ENCODE results near the gene RUNDC1.

Gene RUNDC1

GRCh38 chr17:43014649-43015542, 34.5 kb downstream of the RUNDC1 start:
- no peak for DNase-seq
- in situ Hi-C loops (cut with MboI; ENCODE audit: low pct_unique_long_range_greater_than_20kb, low sequenced_read_pairs): loop anchor here (10.0 to 25.0 kb wide), 2 partner anchors 60 to 347 kb away; no protein-coding TSS in a partner anchor

GRCh38 chr17:43015579-43015978, 35.2 kb downstream of the RUNDC1 start:
- in situ Hi-C loops (cut with MboI; ENCODE audit: low pct_unique_long_range_greater_than_20kb, low sequenced_read_pairs): loop anchor here (10.0 to 25.0 kb wide), 2 partner anchors 61 to 347 kb away; no protein-coding TSS in a partner anchor

GRCh38 chr17:43016216-43016615, 35.9 kb downstream of the RUNDC1 start:
- in situ Hi-C loops (cut with MboI; ENCODE audit: low pct_unique_long_range_greater_than_20kb, low sequenced_read_pairs): loop anchor here (10.0 to 25.0 kb wide), 2 partner anchors 61 to 346 kb away; no protein-coding TSS in a partner anchor
- no peak for DNase-seq

More at GRCh38 chr17:43015579-43015978, 35.2 kb downstream of the RUNDC1 start:
- no peak for DNase-seq

- in situ Hi-C loops (cut with MboI; ENCODE audit: low pct_unique_long_range_greater_than_20kb, low sequenced_read_pairs): loop anchor here (10.0 to 25.0 kb wide), 2 partner anchors 63 to 344 kb away; no protein-coding TSS in a partner anchor
- DNase-seq: peak; percentile 44
These were observed 37.9 kb downstream of the RUNDC1 start for GRCh38 chr17:43018008-43018853.

GRCh38 chr17:43018932-43019331, 38.6 kb downstream of the RUNDC1 start:
- in situ Hi-C loops (cut with MboI; ENCODE audit: low pct_unique_long_range_greater_than_20kb, low sequenced_read_pairs): loop anchor here (10.0 to 25.0 kb wide), 2 partner anchors 64 to 343 kb away; no protein-coding TSS in a partner anchor
- peak; percentile 47 for DNase-seq

- in situ Hi-C loops (cut with MboI; ENCODE audit: low pct_unique_long_range_greater_than_20kb, low sequenced_read_pairs): loop anchor here (10.0 to 25.0 kb wide), 2 partner anchors 65 to 343 kb away; no protein-coding TSS in a partner anchor
- DNase-seq: no peak
These were observed 39.1 kb downstream of the RUNDC1 start for GRCh38 chr17:43019418-43019817.

- DNase-seq: peak; percentile 70
- in situ Hi-C loops (cut with MboI; ENCODE audit: low pct_unique_long_range_greater_than_20kb, low sequenced_read_pairs): loop anchor here (25.0 kb wide), 1 partner anchor 342 kb away; no protein-coding TSS in a partner anchor
These were observed 39.8 kb downstream of the RUNDC1 start for GRCh38 chr17:43020030-43020621.

- DNase-seq: peak; percentile 71
These were observed 40.7 kb downstream of the RUNDC1 start for GRCh38 chr17:43020789-43021740.

GRCh38 chr17:43021741-43022512, 41.6 kb downstream of the RUNDC1 start, which contains the start of gene VAT1:
VAT1 (minus strand) TSS chr17:43022385; CDS start chr17:43022322, 63 bp downstream.
- peak; percentile 82 for DNase-seq
- in situ Hi-C loops (cut with MboI; ENCODE audit: low pct_unique_long_range_greater_than_20kb, low sequenced_read_pairs): loop anchor here (25.0 kb wide), 1 partner anchor 340 kb away; no protein-coding TSS in a partner anchor

More at GRCh38 chr17:43020789-43021740, 40.7 kb downstream of the RUNDC1 start:
- in situ Hi-C loops (cut with MboI; ENCODE audit: low pct_unique_long_range_greater_than_20kb, low sequenced_read_pairs): loop anchor here (25.0 kb wide), 1 partner anchor 341 kb away; no protein-coding TSS in a partner anchor

GRCh38 chr17:43024407-43025289, 44.3 kb downstream of the RUNDC1 start, which contains the start of gene RND2:
RND2 (plus strand) TSS chr17:43025231; CDS start chr17:43025348, 117 bp downstream.
- in situ Hi-C loops (cut with MboI; ENCODE audit: low pct_unique_long_range_greater_than_20kb, low sequenced_read_pairs): loop anchor here (25.0 kb wide), 1 partner anchor 338 kb away; no protein-coding TSS in a partner anchor
- DNase-seq: peak; percentile 95

GRCh38 chr17:43025290-43025657, 44.9 kb downstream of the RUNDC1 start:
- in situ Hi-C loops (cut with MboI; ENCODE audit: low pct_unique_long_range_greater_than_20kb, low sequenced_read_pairs): no loop called here
- DNase-seq: no peak

- in situ Hi-C loops (cut with MboI; ENCODE audit: low pct_unique_long_range_greater_than_20kb, low sequenced_read_pairs): no loop called here
- DNase-seq: no peak
These were observed 45.6 kb downstream of the RUNDC1 start for GRCh38 chr17:43025766-43026537.

GRCh38 chr17:43026595-43026994, 46.2 kb downstream of the RUNDC1 start:
- DNase-seq: no peak
- in situ Hi-C loops (cut with MboI; ENCODE audit: low pct_unique_long_range_greater_than_20kb, low sequenced_read_pairs): no loop called here

GRCh38 chr17:43027091-43028032, 47.0 kb downstream of the RUNDC1 start:
- in situ Hi-C loops (cut with MboI; ENCODE audit: low pct_unique_long_range_greater_than_20kb, low sequenced_read_pairs): no loop called here
- DNase-seq: no peak

All from KBM-7 (cell line).